Measurements from ENCODE around the gene DCAF16. TPM values are rescaled to one million over a fixed set of nuclear protein-coding genes. Genes with fewer than 3 reads are reported as not detected.

Gene DCAF16
- total and polyA plus RNA-seq, 4 experiments from 2014 or later, result 13.4 to 74.9 (median 47.4) TPM

DNA sequence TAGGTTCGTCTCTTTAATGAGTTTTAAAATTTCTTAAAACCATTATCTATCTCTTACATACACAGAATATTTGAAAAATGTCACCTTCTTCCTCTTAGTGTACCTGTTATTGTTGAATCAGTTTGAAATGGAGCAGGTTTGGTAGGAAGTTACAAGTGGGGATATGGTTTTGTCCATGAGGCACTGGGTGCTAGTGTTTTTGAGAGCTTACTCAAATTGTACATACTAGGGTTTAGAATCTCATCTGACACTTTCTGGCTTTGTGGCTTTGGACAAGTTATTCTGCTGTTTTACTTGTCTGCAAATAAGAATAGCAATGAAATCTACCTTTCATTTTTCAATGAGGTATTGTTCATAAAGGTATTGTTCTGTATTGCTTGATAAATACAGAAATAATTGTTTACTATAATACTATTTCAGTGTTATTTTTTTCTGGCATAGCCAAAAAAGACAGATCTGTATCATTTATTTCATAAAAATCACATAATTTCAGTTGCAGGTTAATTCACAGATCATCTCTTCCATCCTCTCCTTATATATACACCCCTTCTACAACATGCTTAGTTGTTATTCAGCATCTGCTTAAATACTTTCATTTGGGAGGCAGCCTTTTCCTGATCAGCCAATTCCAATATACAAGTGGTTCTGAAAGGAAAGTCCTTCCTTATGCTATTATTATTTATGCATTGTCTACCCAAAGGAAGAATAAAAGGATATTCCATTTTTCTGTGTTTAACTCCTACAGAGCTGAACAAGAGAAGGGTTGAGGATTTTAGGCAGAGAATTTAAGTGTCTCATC is 13.5 kb upstream of the DCAF16 start:
- Histone ChIP-seq H3K27me3 (ENCODE audit: insufficient read depth, low read length) (no peaks in the 10 kb centered on the region), H3K27ac (ENCODE audit: low read depth, low read length) (no peak overlapping the region), H3K4me3 (ENCODE audit: low read length in 2 of 2) (no peak overlapping the region), H3K36me3 (ENCODE audit: insufficient read depth, low read length) (no peaks in the 10 kb centered on the region), H3K4me1 (ENCODE audit: insufficient read depth, low read length) (peaks cover 23% of the 10 kb centered on the region), H3K9me3 (ENCODE audit: control insufficient read depth in 1 of 2, low read length in 2 of 2) (no peaks in the 10 kb centered on the region)
- POLR2A ChIA-PET (ENCODE audit: partially characterized antibody), result interaction anchor here (1.4 kb wide), 1 partner anchor 210 kb away, joined by 4 read pairs; the partner anchor contains the start of gene MED28
- Mint-ChIP-seq H3K27me3 (no peaks in the 10 kb centered on the region), H3K4me3 (peak overlapping the region in 3 of 8 donors; percentile 36 to 54 (median 50)), H3K4me1 (peaks cover 12 to 25% (median 15%) of the 10 kb centered on the region in 4 donors), H3K9me3 (peaks cover 0 to 2% (median 0%) of the 10 kb centered on the region in 8 donors), H3K36me3 (no peaks in the 10 kb centered on the region), H3K27ac (peak overlapping the region in 3 of 7 donors; percentile 2 to 47 (median 2))
- no peak for DNase-seq
- intact Hi-C loops (cut with micrococcal nuclease), result no loop called here
- CTCF ChIA-PET (ENCODE audit: partially characterized antibody), result interaction anchor here (4.5 kb wide), 1 partner anchor 8 kb away, joined by 31 read pairs; no protein-coding TSS in a partner anchor

DNA sequence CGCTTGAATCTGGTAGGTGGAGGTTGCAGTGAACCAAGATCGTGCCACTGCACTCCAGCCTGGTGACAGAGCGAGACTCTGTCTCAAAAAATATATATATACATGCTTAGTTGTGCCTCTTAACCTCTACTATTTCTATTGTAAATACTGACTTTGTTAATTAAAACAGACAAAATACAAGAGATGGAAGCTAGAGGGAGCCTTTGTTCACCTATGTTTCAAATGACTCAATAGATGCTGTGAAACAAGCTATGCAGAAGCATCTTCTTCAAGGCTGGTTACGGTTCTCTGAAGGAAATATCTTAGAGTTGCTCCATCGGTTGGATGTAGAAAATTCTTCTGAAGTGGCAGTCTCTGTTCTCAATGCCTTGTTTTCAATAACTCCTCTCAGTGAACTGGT is 6.5 kb upstream of the DCAF16 start:
- no peak overlapping the region for H3K27ac ChIP-seq (ENCODE audit: low read depth, low read length)
- H3K9me3 ChIP-seq (ENCODE audit: control insufficient read depth in 1 of 2, low read length in 2 of 2), result no peaks in the 10 kb centered on the region
- H3K36me3 ChIP-seq (ENCODE audit: insufficient read depth, low read length), result no peaks in the 10 kb centered on the region
- H3K27me3 ChIP-seq (ENCODE audit: insufficient read depth, low read length), result no peaks in the 10 kb centered on the region
- H3K4me1 ChIP-seq (ENCODE audit: insufficient read depth, low read length), result peaks cover 12% of the 10 kb centered on the region
- Mint-ChIP-seq H3K36me3 (no peaks in the 10 kb centered on the region), H3K9me3 (no peaks in the 10 kb centered on the region), H3K4me3 (peak overlapping the region in 7 of 8 donors; percentile 8 to 84 (median 58)), H3K4me1 (peaks cover 12 to 17% (median 15%) of the 10 kb centered on the region in 4 donors), H3K27ac (peak overlapping the region; percentile 31 to 74 (median 57)), H3K27me3 (no peaks in the 10 kb centered on the region)
- H3K4me3 ChIP-seq (ENCODE audit: low read length in 2 of 2), result no peak overlapping the region
- CTCF ChIA-PET (ENCODE audit: partially characterized antibody), result interaction anchor here (0.5 to 4.8 kb wide), 28 partner anchors 9 to 776 kb away, joined by 3 to 80 read pairs (median 4); partner anchors contain the start of gene MED28
- intact Hi-C loops (cut with micrococcal nuclease), result loop anchor here (1.0 kb wide), 2 partner anchors 550 to 776 kb away; no protein-coding TSS in a partner anchor
- peak in 4 of 5 donors; percentile 45 to 58 (median 50) for DNase-seq
- POLR2A ChIA-PET (ENCODE audit: partially characterized antibody), result interaction anchor here (1.3 kb wide), 2 partner anchors 11 to 202 kb away, joined by 3 to 5 read pairs; partner anchors contain the start of gene MED28

DNA sequence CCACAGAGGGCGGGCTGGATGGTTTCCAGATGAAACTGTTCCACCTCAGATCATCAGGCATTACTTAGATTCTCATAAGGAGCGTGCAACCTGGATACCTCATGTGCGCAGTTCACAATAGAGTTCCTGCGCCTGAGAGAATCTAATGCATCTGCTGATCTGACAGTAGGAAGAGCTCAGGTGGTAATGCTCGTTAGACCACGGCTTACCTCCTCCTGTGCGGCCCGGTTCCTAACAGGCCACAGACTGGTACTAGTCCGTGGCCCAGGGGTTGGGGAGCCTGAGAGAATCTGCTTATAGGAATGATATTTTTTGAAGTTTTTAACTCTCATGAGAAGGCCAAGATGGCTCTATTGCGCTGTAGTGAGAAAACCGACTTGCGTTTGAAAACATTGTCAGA is 5.6 kb upstream of the DCAF16 start:
- peaks cover 16 to 26% (median 21%) of the 10 kb centered on the region in 4 donors for H3K4me1 Mint-ChIP-seq
- H3K27ac Mint-ChIP-seq, result no peak overlapping the region
- no peak overlapping the region for H3K4me3 Mint-ChIP-seq
- ChIA-PET CTCF (ENCODE audit: partially characterized antibody) (interaction anchor here (0.7 to 4.8 kb wide), 15 partner anchors 8 to 777 kb away, joined by 3 to 80 read pairs (median 6); partner anchors contain the start of gene MED28), POLR2A (ENCODE audit: partially characterized antibody) (interaction anchor here (1.3 kb wide), 1 partner anchor 201 kb away, joined by 5 read pairs; the partner anchor contains the start of gene MED28)
- H3K4me1 ChIP-seq (ENCODE audit: insufficient read depth, low read length), result peaks cover 21% of the 10 kb centered on the region
- no peaks in the 10 kb centered on the region for H3K27me3 ChIP-seq (ENCODE audit: insufficient read depth, low read length)
- no peaks in the 10 kb centered on the region for H3K9me3 ChIP-seq (ENCODE audit: control insufficient read depth in 1 of 2, low read length in 2 of 2)
- H3K36me3 ChIP-seq (ENCODE audit: insufficient read depth, low read length), result no peaks in the 10 kb centered on the region
- H3K36me3 Mint-ChIP-seq, result no peaks in the 10 kb centered on the region
- H3K9me3 Mint-ChIP-seq, result no peaks in the 10 kb centered on the region
- H3K27ac ChIP-seq (ENCODE audit: low read depth, low read length), result no peak overlapping the region
- H3K4me3 ChIP-seq (ENCODE audit: low read length in 2 of 2), result no peak overlapping the region
- no peaks in the 10 kb centered on the region for H3K27me3 Mint-ChIP-seq
- no peak for DNase-seq
- intact Hi-C loops (cut with micrococcal nuclease), result no loop called here

DNA sequence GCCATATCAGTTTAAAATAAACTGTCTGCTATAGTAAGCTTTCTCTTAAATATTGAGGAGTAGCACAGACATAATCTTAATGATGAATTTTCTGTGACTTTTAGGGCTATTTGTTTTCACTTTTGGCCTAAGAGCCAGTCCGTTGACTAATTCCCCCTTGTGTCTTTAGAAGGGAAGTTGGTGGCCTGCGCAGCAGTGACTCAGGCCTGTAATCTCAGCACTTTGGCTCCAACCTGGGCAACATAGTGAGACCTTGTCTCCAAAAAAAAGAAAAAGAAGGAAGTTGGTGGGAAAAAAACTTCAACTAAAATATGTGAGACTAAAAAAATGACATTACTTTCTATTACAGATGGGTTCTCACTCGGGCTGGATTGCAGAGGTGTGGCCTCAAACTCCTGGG is 3.6 kb upstream of the DCAF16 start:
- H3K27me3 ChIP-seq (ENCODE audit: insufficient read depth, low read length), result no peaks in the 10 kb centered on the region
- Mint-ChIP-seq H3K4me3 (no peak overlapping the region), H3K27me3 (no peaks in the 10 kb centered on the region), H3K4me1 (peaks cover 23 to 43% (median 33%) of the 10 kb centered on the region in 4 donors), H3K9me3 (peaks cover 0 to 3% (median 0%) of the 10 kb centered on the region in 8 donors), H3K36me3 (peaks cover 0 to 8% of the 10 kb centered on the region in 2 donors), H3K27ac (peak overlapping the region in 3 of 7 donors; percentile 35 to 75 (median 73))
- H3K4me3 ChIP-seq (ENCODE audit: low read length in 2 of 2), result no peak overlapping the region
- intact Hi-C loops (cut with micrococcal nuclease), result loop anchor here (5.0 kb wide), 1 partner anchor 1587 kb away; the partner anchor contains the start of gene TAPT1
- H3K27ac ChIP-seq (ENCODE audit: low read depth, low read length), result no peak overlapping the region
- no peaks in the 10 kb centered on the region for H3K9me3 ChIP-seq (ENCODE audit: control insufficient read depth in 1 of 2, low read length in 2 of 2)
- CTCF ChIA-PET (ENCODE audit: partially characterized antibody), result interaction anchor here (3.6 to 4.8 kb wide), 2 partner anchors 9 to 779 kb away, joined by 28 to 80 read pairs; no protein-coding TSS in a partner anchor
- peaks cover 29% of the 10 kb centered on the region for H3K4me1 ChIP-seq (ENCODE audit: insufficient read depth, low read length)
- no peaks in the 10 kb centered on the region for H3K36me3 ChIP-seq (ENCODE audit: insufficient read depth, low read length)
- DNase-seq, result no peak
- POLR2A ChIA-PET (ENCODE audit: partially characterized antibody), result no interaction called here

DNA sequence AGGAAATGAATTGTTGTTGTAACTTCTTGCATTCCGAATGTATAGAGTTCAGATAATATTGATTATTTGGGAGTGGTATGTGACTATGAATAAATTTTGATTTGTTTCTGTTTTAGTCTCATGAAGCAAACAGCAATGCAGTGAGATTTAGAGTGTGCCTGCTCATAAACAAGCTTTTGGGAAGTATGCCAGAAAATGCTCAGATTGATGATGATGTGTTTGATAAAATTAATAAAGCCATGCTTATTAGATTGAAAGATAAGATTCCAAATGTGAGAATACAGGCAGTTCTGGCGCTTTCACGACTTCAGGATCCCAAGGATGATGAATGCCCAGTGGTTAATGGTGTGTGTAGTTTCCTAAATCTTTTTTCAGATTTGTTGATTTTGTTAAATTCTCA is 2.2 kb upstream of the DCAF16 start:
- CTCF ChIA-PET (ENCODE audit: partially characterized antibody), result no interaction called here
- no peak for DNase-seq
- peak overlapping the region in 3 of 7 donors; percentile 4 to 47 (median 19) for H3K27ac Mint-ChIP-seq
- H3K36me3 ChIP-seq (ENCODE audit: insufficient read depth, low read length), result peaks cover under 1% of the 10 kb centered on the region
- H3K27ac ChIP-seq (ENCODE audit: low read depth, low read length), result no peak overlapping the region
- peaks cover 0 to 3% (median 0%) of the 10 kb centered on the region in 8 donors for H3K9me3 Mint-ChIP-seq
- H3K36me3 Mint-ChIP-seq, result peaks cover 7 to 13% of the 10 kb centered on the region in 2 donors
- peaks cover 32 to 52% (median 43%) of the 10 kb centered on the region in 4 donors for H3K4me1 Mint-ChIP-seq
- POLR2A ChIA-PET (ENCODE audit: partially characterized antibody), result no interaction called here
- H3K27me3 Mint-ChIP-seq, result no peaks in the 10 kb centered on the region
- peaks cover 43% of the 10 kb centered on the region for H3K4me1 ChIP-seq (ENCODE audit: insufficient read depth, low read length)
- intact Hi-C loops (cut with micrococcal nuclease), result loop anchor here (5.0 kb wide), 1 partner anchor 1586 kb away; the partner anchor contains the start of gene TAPT1
- H3K4me3 ChIP-seq (ENCODE audit: low read length in 2 of 2), result no peak overlapping the region
- H3K27me3 ChIP-seq (ENCODE audit: insufficient read depth, low read length), result no peaks in the 10 kb centered on the region
- peak overlapping the region in 2 of 8 donors; percentile 9 to 47 for H3K4me3 Mint-ChIP-seq
- no peaks in the 10 kb centered on the region for H3K9me3 ChIP-seq (ENCODE audit: control insufficient read depth in 1 of 2, low read length in 2 of 2)

DNA sequence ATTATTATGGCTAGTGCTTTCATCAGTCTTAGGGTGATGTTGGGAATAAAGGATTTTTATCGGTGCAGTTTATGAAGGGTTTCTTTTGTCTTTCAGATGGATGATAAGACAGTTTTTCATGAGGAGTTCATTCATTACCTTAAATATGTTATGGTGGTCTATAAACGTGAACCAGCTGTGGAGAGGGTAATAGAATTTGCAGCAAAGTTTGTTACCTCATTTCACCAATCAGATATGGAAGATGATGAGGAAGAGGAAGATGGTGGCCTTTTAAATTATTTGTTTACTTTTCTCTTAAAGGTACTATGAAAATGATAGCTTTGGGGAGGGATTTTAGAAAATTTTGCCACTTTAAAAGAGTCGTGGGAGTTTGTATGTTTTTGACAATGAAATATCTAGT is 1.6 kb upstream of the DCAF16 start:
- Histone ChIP-seq H3K4me3 (ENCODE audit: low read length in 2 of 2) (no peak overlapping the region), H3K36me3 (ENCODE audit: insufficient read depth, low read length) (peaks cover 7% of the 10 kb centered on the region), H3K9me3 (ENCODE audit: control insufficient read depth in 1 of 2, low read length in 2 of 2) (no peaks in the 10 kb centered on the region), H3K4me1 (ENCODE audit: insufficient read depth, low read length) (peaks cover 49% of the 10 kb centered on the region), H3K27ac (ENCODE audit: low read depth, low read length) (peak overlapping the region; percentile 97), H3K27me3 (ENCODE audit: insufficient read depth, low read length) (no peaks in the 10 kb centered on the region)
- peak overlapping the region in 6 of 8 donors; percentile 26 to 99 (median 84) for H3K4me3 Mint-ChIP-seq
- H3K4me1 Mint-ChIP-seq, result peaks cover 34 to 53% (median 44%) of the 10 kb centered on the region in 4 donors
- peaks cover 9 to 20% of the 10 kb centered on the region in 2 donors for H3K36me3 Mint-ChIP-seq
- intact Hi-C loops (cut with micrococcal nuclease), result loop anchor here (5.0 kb wide), 1 partner anchor 1585 kb away; the partner anchor contains the start of gene TAPT1
- no peak for DNase-seq
- no peaks in the 10 kb centered on the region for H3K27me3 Mint-ChIP-seq
- peaks cover 0 to 3% (median 0%) of the 10 kb centered on the region in 8 donors for H3K9me3 Mint-ChIP-seq
- POLR2A ChIA-PET (ENCODE audit: partially characterized antibody), result interaction anchor here (2.7 kb wide), 1 partner anchor 235 kb away, joined by 10 read pairs; the partner anchor contains the start of gene LAP3
- H3K27ac Mint-ChIP-seq, result peak overlapping the region in 3 of 7 donors; percentile 8 to 97 (median 75)
- CTCF ChIA-PET (ENCODE audit: partially characterized antibody), result no interaction called here
